Testis (tissue), 3 donors: ENCODE results near the gene P2RX5. TPM values are rescaled to one million over a fixed set of nuclear protein-coding genes. Genes with fewer than 3 reads are reported as not detected.

Experiments
- DNase-seq: peaks from one replicate; pipeline ENCODE4 v3.0.0-alpha.2; 2019
- H3K27ac ChIP-seq, 2 donors: fragments of 200-600 bp; sonication (generic); one replicate each; pipeline ENCODE4 v1.5.1; 2019
- H3K27me3 ChIP-seq: fragments of 200-600 bp; sonication (generic); one replicate; pipeline ENCODE4 v1.5.1; 2019
- H3K36me3 ChIP-seq: fragments of 200-600 bp; sonication (generic); one replicate; pipeline ENCODE4 v1.5.1; 2017; ENCODE audit warnings: low read depth; ENCODE audit errors: missing control alignments
- H3K4me1 ChIP-seq: fragments of 200-600 bp; sonication (generic); one replicate; pipeline ENCODE4 v1.5.1; 2019
- H3K4me3 ChIP-seq, 2 donors: fragments of 200-600 bp; sonication (generic); one replicate each; pipeline ENCODE4 v1.5.1; 2017 to 2019
- H3K9me3 ChIP-seq: fragments of 200-600 bp; sonication (generic); one replicate; pipeline ENCODE4 v1.5.1; 2017
- CTCF ChIP-seq, 3 experiments: fragments of 450-650 bp in 2 of 3; fragments of 200-600 bp in 1 of 3; sonication (generic) in 1 of 3; IDR thresholded peaks; one replicate each; pipeline ENCODE4 v1.5.1; 2016 to 2019; ENCODE audit warnings: antibody characterized with exemption in 3 of 3, mild to moderate bottlenecking in 2 of 3, moderate library complexity in 1 of 3
- POLR2A ChIP-seq: fragments of 450-650 bp; IDR thresholded peaks from one replicate; pipeline ENCODE4 v1.6.1; 2017; ENCODE audit warnings: antibody characterized with exemption, mild to moderate bottlenecking, moderate library complexity
- WGBS, 2 donors: methylation state at CpG; one replicate each; pipeline ENCODE4 v1.1.5; 2018; 5-methylcytosine and 5-hydroxymethylcytosine counted together
- intact Hi-C: fragments of 100-400 bp; cut with DNase I; formaldehyde crosslinking; loops from one replicate; pipeline ENCODE4 v1.15.1; 2023; ENCODE audit warnings: low total_unique reads
- polyA plus RNA-seq: library from polyadenylated mRNA; stranded (reverse); fragments of 350-450 nt; fragmentation: Illumina TruSeq; extraction: RNeasy Lipid Tissue Mini Kit (QIAGEN cat#74804); gene quantifications from one replicate; pipeline ENCODE4 v1.2.3, GENCODE V29; 2014; ENCODE audit warnings: low read depth, low replicate concordance; ENCODE audit not compliant: insufficient read depth
- total RNA-seq, 2 donors: library from RNA; depleted of rRNA; stranded (reverse); fragments of >200 nt; gene quantifications; one replicate each; pipeline ENCODE4 v1.2.3, GENCODE V29; 2016

Gene P2RX5
- total and polyA plus RNA-seq, 3 donors from 2014 or later = 2.0 to 3.7 (median 3.0) TPM

GRCh38 chr17:3723556-3724377 lies 27.8 kb upstream of the P2RX5 start, which contains the start of gene HASPIN:
HASPIN (plus strand) TSS chr17:3723903; CDS start chr17:3723936, 33 bp downstream.
- H3K4me3 ChIP-seq = peak within 1 kb of the TSS; percentile 79 to 91
- 0% methylated on average over 3 to 45 of the region's 98 CpGs for WGBS, 2 donors
- H3K27ac ChIP-seq = peak within 1 kb of the TSS; percentile 76 to 87
- intact Hi-C loops = no loop called here
- peaks cover 12% of the 10 kb centered on the region for H3K4me1 ChIP-seq
- TF ChIP-seq CTCF (IDR thresholded peaks at IDR 0.05) = peak in 1 of 3 experiments; percentile 23
- no peak for TF ChIP-seq POLR2A
- no peaks in the 10 kb centered on the region for H3K27me3 ChIP-seq
- H3K36me3 ChIP-seq = no peaks in the 10 kb centered on the region
- DNase-seq = peak; percentile 88
- H3K9me3 ChIP-seq = no peaks in the 10 kb centered on the region

GRCh38 chr17:3723188-3723555 lies 27.2 kb upstream of the P2RX5 start:
- no peak for DNase-seq
- H3K27me3 ChIP-seq = no peaks in the 10 kb centered on the region
- intact Hi-C loops = no loop called here
- peaks cover 12% of the 10 kb centered on the region for H3K4me1 ChIP-seq
- peak overlapping the region; percentile 76 to 87 for H3K27ac ChIP-seq
- no peak for TF ChIP-seq CTCF (IDR thresholded peaks at IDR 0.05)
- TF ChIP-seq POLR2A = no peak
- peak overlapping the region; percentile 79 to 91 for H3K4me3 ChIP-seq
- WGBS, 2 donors = 0 to 1% methylated on average over 10 to 13 of the region's 13 CpGs
- no peaks in the 10 kb centered on the region for H3K9me3 ChIP-seq
- no peaks in the 10 kb centered on the region for H3K36me3 ChIP-seq

GRCh38 chr17:3722716-3723115 lies 26.8 kb upstream of the P2RX5 start:
- intact Hi-C loops = no loop called here
- H3K27ac ChIP-seq = peak overlapping the region in 1 of 2 donors; percentile 76
- 21 to 34% methylated on average over 6 of the region's 6 CpGs for WGBS, 2 donors

GRCh38 chr17:3719265-3719664 lies 23.3 kb upstream of the P2RX5 start:
- H3K4me3 ChIP-seq = no peak overlapping the region
- intact Hi-C loops = no loop called here
- TF ChIP-seq POLR2A (no peak), CTCF (IDR thresholded peaks at IDR 0.05) (no peak)
- H3K4me1 ChIP-seq = peaks cover 10% of the 10 kb centered on the region
- no peaks in the 10 kb centered on the region for H3K27me3 ChIP-seq
- no peak for DNase-seq
- H3K27ac ChIP-seq = no peak overlapping the region
- no peaks in the 10 kb centered on the region for H3K9me3 ChIP-seq
- no peaks in the 10 kb centered on the region for H3K36me3 ChIP-seq

More at GRCh38 chr17:3722716-3723115, 26.8 kb upstream of the P2RX5 start:
- Histone ChIP-seq H3K27me3 (no peaks in the 10 kb centered on the region), H3K36me3 (no peaks in the 10 kb centered on the region), H3K4me1 (peaks cover 12% of the 10 kb centered on the region), H3K9me3 (no peaks in the 10 kb centered on the region), H3K4me3 (peak overlapping the region; percentile 79 to 91)
- TF ChIP-seq POLR2A = no peak
- no peak for DNase-seq

- Histone ChIP-seq H3K36me3 (no peaks in the 10 kb centered on the region), H3K27me3 (no peaks in the 10 kb centered on the region), H3K4me3 (no peak overlapping the region), H3K4me1 (peaks cover 7% of the 10 kb centered on the region), H3K9me3 (no peaks in the 10 kb centered on the region), H3K27ac (no peak overlapping the region)
- intact Hi-C loops = no loop called here
- DNase-seq = no peak
- 76 to 86% methylated on average over 4 of the region's 4 CpGs for WGBS, 2 donors
- TF ChIP-seq POLR2A (no peak), CTCF (IDR thresholded peaks at IDR 0.05) (no peak)
These were observed 22.2 kb upstream of the P2RX5 start for GRCh38 chr17:3718201-3718600.
